Upper lobe of left lung (tissue), 6 donors: ENCODE measurements around the gene HIBCH. TPM values are rescaled to one million over a fixed set of nuclear protein-coding genes. Genes with fewer than 3 reads are reported as not detected.
A peak's percentile ranks its signal among the peaks of the same experiment; 100 is the strongest.

ENCODE experiments used
- ATAC-seq, 2 donors: fragments of 200-7000 bp; cut with Tn5 transposase; one replicate each; pipeline ENCODE4 v1.9.1; 2022; ENCODE audit warnings: mild to moderate bottlenecking in 2 of 2, moderate library complexity in 2 of 2; ENCODE audit not compliant: low FRiP score in 2 of 2
- DNase-seq, 2 donors: peaks; one replicate each; pipeline ENCODE4 v3.0.0-alpha.2; 2019 to 2020
- H3K27ac ChIP-seq, 4 donors: fragments of 200-600 bp; sonication (generic); one replicate each; pipeline ENCODE4 v1.5.1; 2016 to 2019
- H3K27me3 ChIP-seq, 4 donors: fragments of 200-600 bp; sonication (generic); one replicate each; pipeline ENCODE4 v1.5.1; 2017 to 2019
- H3K36me3 ChIP-seq, 4 donors: fragments of 200-600 bp; sonication (generic); one replicate each; pipeline ENCODE4 v1.5.1; 2016 to 2019
- H3K4me1 ChIP-seq, 4 donors: fragments of 200-600 bp; sonication (generic); one replicate each; pipeline ENCODE4 v1.5.1; 2018 to 2019
- H3K4me3 ChIP-seq, 4 donors: fragments of 200-600 bp; sonication (generic); one replicate each; pipeline ENCODE4 v1.5.1; 2017 to 2019; ENCODE audit warnings: mild to moderate bottlenecking in 2 of 4, moderate library complexity in 1 of 4
- H3K9me3 ChIP-seq, 4 donors: fragments of 200-600 bp; sonication (generic); one replicate each; pipeline ENCODE4 v1.5.1; 2018 to 2019
- EP300 ChIP-seq, 4 donors: sonication (generic); formaldehyde crosslinking; IDR thresholded peaks; one replicate each; pipeline ENCODE4 v1.5.1; 2017; ENCODE audit warnings: antibody characterized with exemption in 4 of 4, control low read depth in 2 of 4
- POLR2A ChIP-seq, 4 donors: fragments of 450-650 bp; IDR thresholded peaks; one replicate each; pipeline ENCODE4 v1.5.1; 2016 to 2017; ENCODE audit warnings: antibody characterized with exemption in 4 of 4, mild to moderate bottlenecking in 2 of 4
- POLR2AphosphoS5 ChIP-seq, 2 donors: sonication (generic); formaldehyde crosslinking; IDR thresholded peaks; one replicate each; pipeline ENCODE4 v1.5.1; 2017; ENCODE audit warnings: antibody characterized with exemption in 2 of 2
- WGBS, 2 donors: methylation state at CpG; one replicate each; pipeline ENCODE4 v1.1.5; 2017 to 2018; 5-methylcytosine and 5-hydroxymethylcytosine counted together
- total RNA-seq, 6 donors: library from RNA; depleted of rRNA in 4 of 6; stranded (reverse); fragments of >200 nt in 4 of 6; gene quantifications; one replicate each; pipeline versions ENCODE4 v1.1.0 to v1.2.1, GENCODE V29; 2016 to 2021
- TF ChIP-seq, protein P1 (sequence below), 6 experiments: fragments of 450-650 bp in 4 of 6; fragments of 200-600 bp in 2 of 6; sonication (generic) in 2 of 6; IDR thresholded peaks; one replicate each; pipeline ENCODE4 v1.5.1; 2016 to 2019; ENCODE audit warnings: antibody characterized with exemption in 6 of 6
- donor health status: DM: no; HTN: no; CAD: no; lungs with moderate emphysema.
- donor health status: DM: no; HTN: yes; CAD: no; lungs with severe emphysema.

The HIBCH gene
- total RNA-seq, 6 donors from 2014 or later = 10.1 to 24.2 (median 14.7) TPM

DNA sequence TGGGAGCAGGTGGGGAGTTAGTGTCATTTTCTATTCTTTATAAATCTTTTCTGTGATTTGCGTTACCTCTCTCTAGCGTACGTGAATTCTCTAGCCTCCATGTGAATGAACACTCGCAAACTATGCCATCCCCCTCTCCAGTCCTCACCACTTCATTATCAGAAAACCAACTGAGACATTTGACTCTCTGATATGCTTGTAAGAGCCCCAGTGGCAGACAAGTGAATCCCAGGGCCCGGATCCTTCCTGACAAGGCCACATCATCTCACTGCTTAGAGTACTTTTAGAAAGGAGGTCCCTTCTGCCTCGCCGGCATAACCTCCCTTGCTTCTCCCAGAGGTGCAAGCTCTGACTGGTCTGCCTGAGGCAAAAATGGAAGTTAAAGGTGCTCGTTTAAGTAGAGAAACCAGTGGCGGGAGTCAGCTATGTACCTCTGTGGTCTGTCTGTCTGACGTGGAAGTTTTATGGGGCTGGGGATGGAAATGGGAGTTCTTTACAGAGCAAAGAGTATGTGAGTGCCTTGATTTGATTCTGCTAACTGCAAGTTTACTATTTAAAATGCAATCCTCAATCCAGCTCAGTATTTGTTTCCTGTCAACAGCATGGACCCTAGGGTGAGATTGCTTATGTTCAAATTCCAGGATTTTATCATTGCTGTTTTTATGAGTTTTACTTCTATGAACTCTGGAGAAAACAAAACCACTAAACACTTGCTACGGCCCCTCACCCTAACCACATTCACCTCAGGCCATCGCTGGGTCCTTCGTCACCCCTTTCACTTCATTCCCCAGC is 142.2 kb downstream of the HIBCH start:
- no peak for ATAC-seq
- WGBS, 2 donors = 90 to 94% methylated on average over 13 of the region's 13 CpGs
- no peak overlapping the region for H3K27ac ChIP-seq
- no peak for DNase-seq
- H3K36me3 ChIP-seq = no peaks in the 10 kb centered on the region
- no peak overlapping the region for H3K4me3 ChIP-seq
- TF ChIP-seq EP300 (IDR thresholded peaks at IDR 0.05) (no peak), POLR2AphosphoS5 (IDR thresholded peaks at IDR 0.05) (no peak), POLR2A (IDR thresholded peaks at IDR 0.05) (no peak)
- TF ChIP-seq, protein P1, sequence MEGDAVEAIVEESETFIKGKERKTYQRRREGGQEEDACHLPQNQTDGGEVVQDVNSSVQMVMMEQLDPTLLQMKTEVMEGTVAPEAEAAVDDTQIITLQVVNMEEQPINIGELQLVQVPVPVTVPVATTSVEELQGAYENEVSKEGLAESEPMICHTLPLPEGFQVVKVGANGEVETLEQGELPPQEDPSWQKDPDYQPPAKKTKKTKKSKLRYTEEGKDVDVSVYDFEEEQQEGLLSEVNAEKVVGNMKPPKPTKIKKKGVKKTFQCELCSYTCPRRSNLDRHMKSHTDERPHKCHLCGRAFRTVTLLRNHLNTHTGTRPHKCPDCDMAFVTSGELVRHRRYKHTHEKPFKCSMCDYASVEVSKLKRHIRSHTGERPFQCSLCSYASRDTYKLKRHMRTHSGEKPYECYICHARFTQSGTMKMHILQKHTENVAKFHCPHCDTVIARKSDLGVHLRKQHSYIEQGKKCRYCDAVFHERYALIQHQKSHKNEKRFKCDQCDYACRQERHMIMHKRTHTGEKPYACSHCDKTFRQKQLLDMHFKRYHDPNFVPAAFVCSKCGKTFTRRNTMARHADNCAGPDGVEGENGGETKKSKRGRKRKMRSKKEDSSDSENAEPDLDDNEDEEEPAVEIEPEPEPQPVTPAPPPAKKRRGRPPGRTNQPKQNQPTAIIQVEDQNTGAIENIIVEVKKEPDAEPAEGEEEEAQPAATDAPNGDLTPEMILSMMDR (IDR thresholded peaks at IDR 0.05) = no peak
- H3K9me3 ChIP-seq = no peaks in the 10 kb centered on the region
- H3K4me1 ChIP-seq = peaks cover 8 to 17% (median 12%) of the 10 kb centered on the region in 4 donors
- H3K27me3 ChIP-seq = peaks cover 0 to 7% (median 0%) of the 10 kb centered on the region in 4 donors

DNA sequence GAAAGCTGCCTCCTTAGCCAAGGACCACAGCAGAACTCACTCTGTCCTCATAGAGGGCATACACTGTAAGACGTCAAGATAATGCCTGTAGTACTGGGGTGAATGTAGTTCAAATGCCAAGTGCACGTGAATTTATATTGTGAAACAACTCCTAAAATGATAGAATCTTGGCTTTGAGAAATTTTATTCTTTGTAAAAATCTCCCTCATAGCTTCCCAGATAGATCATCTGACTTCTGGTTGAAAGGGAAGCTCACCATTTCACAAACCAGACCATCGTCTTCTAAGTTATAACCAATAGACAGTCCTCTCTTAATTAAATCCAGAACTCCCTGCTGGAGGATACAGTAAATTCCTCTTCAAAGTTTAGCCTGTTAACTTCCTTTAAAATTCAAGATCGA is 146.2 kb downstream of the HIBCH start:
- TF ChIP-seq POLR2A (IDR thresholded peaks at IDR 0.05) (no peak), POLR2AphosphoS5 (IDR thresholded peaks at IDR 0.05) (no peak), EP300 (IDR thresholded peaks at IDR 0.05) (no peak)
- TF ChIP-seq, protein P1 (IDR thresholded peaks at IDR 0.05) = no peak
- Histone ChIP-seq H3K4me3 (no peak overlapping the region), H3K36me3 (no peaks in the 10 kb centered on the region), H3K27ac (no peak overlapping the region), H3K27me3 (no peaks in the 10 kb centered on the region), H3K9me3 (no peaks in the 10 kb centered on the region), H3K4me1 (no peaks in the 10 kb centered on the region)
- DNase-seq = no peak
- 90 to 92% methylated on average over 4 of the region's 4 CpGs for WGBS, 2 donors
- ATAC-seq = peak in 1 of 2 donors; percentile 46

DNA sequence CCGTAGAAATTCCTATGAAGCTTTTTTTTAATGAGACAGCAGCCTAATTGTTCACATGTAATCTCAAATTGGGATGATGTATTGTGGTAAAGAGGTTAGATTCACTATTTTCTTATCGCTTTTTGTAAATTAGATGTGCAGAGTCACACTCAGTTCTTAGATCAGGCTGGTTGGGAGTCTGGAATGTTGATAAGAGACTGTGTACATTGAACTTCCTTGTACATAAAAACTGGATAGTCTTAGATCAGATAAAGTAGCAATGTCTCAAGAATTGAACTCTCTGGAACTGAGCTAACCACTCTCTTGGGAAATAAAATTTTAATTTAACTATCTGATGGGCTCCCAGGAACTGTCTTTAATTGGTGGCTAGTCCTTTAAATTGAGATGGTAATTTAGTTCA is 149.0 kb downstream of the HIBCH start:
- no peak overlapping the region for H3K27ac ChIP-seq
- WGBS, 2 donors = 75 to 76% methylated on average over 2 of the region's 2 CpGs
- H3K4me3 ChIP-seq = no peak overlapping the region
- no peak for DNase-seq
- H3K9me3 ChIP-seq = peaks cover 0 to 5% (median 2%) of the 10 kb centered on the region in 4 donors
- no peak for ATAC-seq
- H3K27me3 ChIP-seq = no peaks in the 10 kb centered on the region
- H3K36me3 ChIP-seq = no peaks in the 10 kb centered on the region
- no peaks in the 10 kb centered on the region for H3K4me1 ChIP-seq
- TF ChIP-seq, protein P1 (IDR thresholded peaks at IDR 0.05) = no peak
- TF ChIP-seq EP300 (IDR thresholded peaks at IDR 0.05) (no peak), POLR2AphosphoS5 (IDR thresholded peaks at IDR 0.05) (no peak), POLR2A (IDR thresholded peaks at IDR 0.05) (no peak)

DNA sequence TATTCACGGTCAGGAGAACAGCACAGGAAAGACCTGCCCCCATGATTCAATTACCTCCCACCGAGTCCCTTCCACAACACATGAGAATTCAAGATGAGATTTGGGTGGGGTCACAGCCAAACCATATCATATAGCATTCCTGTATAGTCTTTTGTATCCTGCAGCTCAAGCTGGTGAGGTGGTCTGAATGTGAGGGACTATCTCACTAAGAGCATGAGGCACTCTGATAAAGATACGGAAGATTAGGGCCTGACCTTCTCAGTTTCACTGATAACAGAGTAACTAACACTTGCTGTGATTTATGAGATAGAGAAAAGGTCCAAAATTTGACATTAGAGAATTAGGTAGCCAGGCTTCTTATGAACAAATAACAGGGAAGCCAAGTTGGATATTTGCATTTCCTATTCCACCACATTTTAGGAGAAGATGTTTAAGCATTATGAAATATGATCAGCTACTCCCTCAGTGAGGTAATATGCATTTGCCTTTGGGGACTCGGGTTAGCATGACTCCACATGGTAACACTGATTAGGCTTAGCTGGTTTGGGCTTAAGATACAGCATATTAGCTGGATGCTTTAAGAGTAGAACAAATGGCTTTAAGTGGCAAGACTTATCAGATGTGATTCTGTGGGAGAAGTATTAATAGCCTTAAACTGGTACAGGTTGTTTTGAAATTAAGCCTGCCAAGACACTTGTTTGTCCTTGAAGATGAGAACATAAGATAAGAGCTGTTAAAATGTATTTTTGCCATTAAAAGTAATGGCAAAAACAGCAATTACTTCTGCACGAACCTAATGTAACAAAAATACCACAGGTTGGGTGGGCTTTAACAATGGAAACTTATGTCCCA is 150.2 kb downstream of the HIBCH start:
- no peaks in the 10 kb centered on the region for H3K36me3 ChIP-seq
- no peak for DNase-seq
- H3K27ac ChIP-seq = no peak overlapping the region
- H3K27me3 ChIP-seq = no peaks in the 10 kb centered on the region
- H3K4me1 ChIP-seq = no peaks in the 10 kb centered on the region
- TF ChIP-seq POLR2AphosphoS5 (IDR thresholded peaks at IDR 0.05) (no peak), EP300 (IDR thresholded peaks at IDR 0.05) (no peak), POLR2A (IDR thresholded peaks at IDR 0.05) (no peak)
- TF ChIP-seq, protein P1 (IDR thresholded peaks at IDR 0.05) = no peak
- no peak overlapping the region for H3K4me3 ChIP-seq
- H3K9me3 ChIP-seq = peaks cover 0 to 5% (median 2%) of the 10 kb centered on the region in 4 donors
- ATAC-seq = peak in 1 of 2 donors; percentile 45
- WGBS, 2 donors = 65 to 69% methylated on average over 5 of the region's 5 CpGs
